Cerebellar nuclear complex (tissue), 1 donor: ENCODE measurements around the gene LRRC45.
"Not testable (repeated sequence)": the region's sequence is repeated elsewhere in the genome, so short reads cannot be mapped to it uniquely, and the experiment has no call there.

Experiments used
- DNase-seq, 2 experiments: peaks; one replicate each; lab custom pipeline; 2025; lab: John Stamatoyannopoulos, UW

The LRRC45 gene

GRCh38 chr17:82035488-82035887 lies 12.4 kb downstream of the LRRC45 start:
- no peak for DNase-seq

GRCh38 chr17:82035956-82036633 lies 13.0 kb downstream of the LRRC45 start:
- DNase-seq, result no peak

GRCh38 chr17:82036634-82037091 lies 13.6 kb downstream of the LRRC45 start:
- DNase-seq, result no peak

GRCh38 chr17:82037092-82037888 lies 14.2 kb downstream of the LRRC45 start, which contains the start of gene DCXR:
Gene DCXR (minus strand): TSS chr17:82037697. CDS start chr17:82037682, 15 bp downstream.
- peak; percentile 67 to 88 for DNase-seq

GRCh38 chr17:82037889-82038195 lies 14.7 kb downstream of the LRRC45 start:
- no peak for DNase-seq

GRCh38 chr17:82038796-82039409 lies 15.8 kb downstream of the LRRC45 start:
- not testable (repeated sequence) for DNase-seq

GRCh38 chr17:82039695-82040299 lies 16.7 kb downstream of the LRRC45 start:
- no peak for DNase-seq

- no peak for DNase-seq
These were observed 18.2 kb downstream of the LRRC45 start for GRCh38 chr17:82041144-82041814.

- no peak for DNase-seq
These were observed 19.5 kb downstream of the LRRC45 start for GRCh38 chr17:82042649-82043048.

GRCh38 chr17:82043507-82043906 lies 20.4 kb downstream of the LRRC45 start:
- DNase-seq, result no peak

GRCh38 chr17:82045936-82046484 lies 22.9 kb downstream of the LRRC45 start:
- no peak for DNase-seq

GRCh38 chr17:82046903-82047302 lies 23.8 kb downstream of the LRRC45 start:
- no peak for DNase-seq

GRCh38 chr17:82047379-82047778 lies 24.3 kb downstream of the LRRC45 start:
- DNase-seq, result no peak

GRCh38 chr17:82047914-82048570 lies 24.9 kb downstream of the LRRC45 start:
- no peak for DNase-seq

GRCh38 chr17:82048571-82048971 lies 25.5 kb downstream of the LRRC45 start:
- no peak for DNase-seq

GRCh38 chr17:82049106-82049505 lies 26.0 kb downstream of the LRRC45 start:
- DNase-seq, result no peak

GRCh38 chr17:82049521-82049971 lies 26.4 kb downstream of the LRRC45 start:
- no peak for DNase-seq

GRCh38 chr17:82050152-82050760 lies 27.2 kb downstream of the LRRC45 start:
- DNase-seq, result no peak

GRCh38 chr17:82050761-82051641 lies 27.9 kb downstream of the LRRC45 start:
- no peak for DNase-seq
